Daoy (cell line): ENCODE measurements around the gene PDSS2. TPM values are rescaled to one million over a fixed set of nuclear protein-coding genes. Genes with fewer than 3 reads are reported as not detected.
A peak's percentile ranks its signal among the peaks of the same experiment; 100 is the strongest.
"Not testable (repeated sequence)": the region's sequence is repeated elsewhere in the genome, so short reads cannot be mapped to it uniquely, and the experiment has no call there.

ENCODE experiments used
- DNase-seq: peaks from one replicate; pipeline ENCODE4 v3.0.0-alpha.2; 2015; ENCODE audit warnings: low read depth
- total RNA-seq: library from RNA; depleted of rRNA; stranded (reverse); fragments of >200 nt; shearing (Covaris generic); gene quantifications from 2 replicates; pipeline ENCODE4 v1.2.3, GENCODE V29; 2014

Gene PDSS2
- total RNA-seq, 1 experiment from 2014 or later, result 9.2 TPM

- DNase-seq, result no peak
Observed at GRCh38 chr6:107323133-107323785, 136.1 kb downstream of the PDSS2 start.

DNA sequence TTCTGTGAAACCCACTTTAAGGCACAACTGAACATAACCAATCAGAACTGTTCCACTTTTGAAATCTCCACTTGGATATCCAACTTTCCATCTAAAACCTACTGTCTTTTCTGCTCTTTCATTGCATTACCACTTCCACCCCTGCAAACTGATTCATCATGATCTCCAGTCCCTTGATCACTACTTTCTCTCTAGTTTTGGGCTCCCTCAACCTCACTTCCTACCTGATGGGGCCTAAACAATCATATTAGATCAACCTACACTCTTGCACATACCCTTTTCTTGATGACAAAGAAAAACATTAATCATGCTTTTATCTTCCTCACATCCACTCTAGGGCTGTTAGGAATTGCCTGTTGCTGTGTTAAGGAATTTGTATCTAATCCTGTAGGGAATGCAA, 137.6 kb downstream of the PDSS2 start:
- no peak for DNase-seq

- no peak for DNase-seq
Observed at GRCh38 chr6:107319906-107320530, 139.3 kb downstream of the PDSS2 start.

DNA sequence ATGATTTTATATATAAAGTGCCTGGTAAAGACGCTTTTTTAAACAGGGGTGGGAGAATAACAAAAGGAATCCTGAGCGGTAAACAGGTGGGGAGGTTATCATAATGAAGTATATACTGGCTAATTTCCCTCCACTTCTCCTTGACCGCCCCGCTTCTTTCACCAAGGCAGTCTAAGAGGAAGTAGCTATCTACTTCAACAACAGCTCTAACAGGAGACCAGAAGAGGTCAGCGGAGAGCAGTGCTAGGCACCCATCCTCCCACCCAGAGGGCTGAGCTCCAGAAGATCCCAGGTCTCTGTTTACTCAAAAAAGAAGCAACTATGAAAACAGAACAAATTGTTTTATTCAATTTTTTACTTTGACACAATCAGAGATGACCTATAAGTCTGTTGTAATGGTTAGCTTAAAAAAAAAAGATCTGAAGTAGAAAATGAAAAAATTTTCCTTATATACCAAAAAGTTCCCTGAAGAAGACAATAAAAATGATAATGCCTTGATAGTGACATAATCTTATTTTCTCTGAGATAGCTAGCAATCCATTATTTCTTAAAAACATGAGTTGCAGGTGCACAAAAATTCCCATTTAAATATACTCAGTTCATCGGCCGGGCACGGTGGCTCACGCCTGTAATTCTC, 141.1 kb downstream of the PDSS2 start:
- peak; percentile 49 for DNase-seq

GRCh38 chr6:107315114-107315513, 144.2 kb downstream of the PDSS2 start:
- no peak for DNase-seq

GRCh38 chr6:107314531-107314939, 144.8 kb downstream of the PDSS2 start:
- no peak for DNase-seq

- no peak for DNase-seq
Observed at GRCh38 chr6:107313776-107314175, 145.6 kb downstream of the PDSS2 start.

- no peak for DNase-seq
Observed at GRCh38 chr6:107310362-107310761, 149.0 kb downstream of the PDSS2 start.

GRCh38 chr6:107308677-107309076, 150.7 kb downstream of the PDSS2 start:
- no peak for DNase-seq

DNA sequence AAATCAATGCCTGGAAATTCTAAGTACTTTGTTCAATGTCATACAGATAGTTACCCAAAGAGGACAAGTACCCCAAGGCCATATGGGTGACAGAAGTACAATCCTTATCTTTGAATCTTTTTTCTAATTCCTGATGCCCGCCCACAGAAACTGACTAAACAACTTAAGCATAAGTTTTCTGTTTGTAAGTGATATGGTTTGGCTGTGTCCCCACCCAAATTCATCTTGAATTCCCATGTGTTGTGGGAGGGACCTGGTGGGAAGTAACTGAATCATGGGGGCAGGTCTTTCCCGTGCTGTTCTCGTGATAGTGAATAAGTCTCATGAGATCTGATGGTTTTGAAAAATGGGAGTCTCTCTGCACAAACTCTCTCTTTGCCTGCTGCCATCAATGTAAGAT, 153.4 kb downstream of the PDSS2 start:
- not testable (repeated sequence) for DNase-seq

DNA sequence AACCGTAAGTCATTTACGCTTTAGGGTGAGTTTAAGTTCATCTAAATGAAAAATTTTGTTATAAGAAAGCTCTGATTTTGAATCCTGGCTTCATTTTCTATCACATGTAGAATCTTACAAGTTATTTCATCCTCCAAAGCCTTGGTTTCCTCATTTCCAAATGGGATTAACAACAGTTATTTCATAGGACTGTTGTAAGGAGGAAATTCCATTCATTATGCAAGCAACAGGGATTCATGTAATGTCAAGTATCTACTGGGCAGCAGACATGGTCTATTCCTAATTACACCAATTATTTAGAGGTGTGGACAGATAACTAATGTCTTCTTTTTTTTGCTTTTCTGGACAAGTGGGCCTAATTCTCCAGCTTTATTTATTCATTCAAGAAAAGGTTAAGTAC, 154.0 kb downstream of the PDSS2 start:
- no peak for DNase-seq

DNA sequence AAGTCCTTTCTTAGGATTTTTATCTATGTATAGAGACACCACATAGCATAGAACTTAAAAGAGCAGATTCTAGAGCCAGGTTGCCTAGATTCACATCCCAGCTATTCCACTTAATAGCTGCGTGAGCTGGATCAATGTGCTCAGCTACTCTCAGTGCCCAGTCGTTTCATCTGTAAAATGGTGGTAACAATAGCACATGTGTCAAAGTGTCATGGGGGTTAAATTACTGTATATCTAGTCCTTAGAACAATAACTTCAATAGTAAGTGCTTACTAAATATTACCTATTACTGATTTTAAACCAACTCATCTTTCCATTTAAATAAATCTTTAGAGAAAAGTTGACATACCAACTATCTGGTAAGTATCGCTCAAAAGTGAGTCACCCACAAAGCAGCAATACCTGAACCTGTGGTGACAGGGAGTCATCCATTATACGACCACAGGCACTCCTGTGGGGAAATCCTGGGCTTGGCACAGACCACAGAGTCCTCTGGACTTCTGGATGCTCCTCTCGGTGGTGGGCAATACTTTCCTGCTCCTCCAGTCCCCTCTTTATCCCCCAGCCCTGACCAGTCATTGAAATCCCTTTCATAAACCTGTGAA, 154.8 kb downstream of the PDSS2 start:
- peak; percentile 52 for DNase-seq

DNA sequence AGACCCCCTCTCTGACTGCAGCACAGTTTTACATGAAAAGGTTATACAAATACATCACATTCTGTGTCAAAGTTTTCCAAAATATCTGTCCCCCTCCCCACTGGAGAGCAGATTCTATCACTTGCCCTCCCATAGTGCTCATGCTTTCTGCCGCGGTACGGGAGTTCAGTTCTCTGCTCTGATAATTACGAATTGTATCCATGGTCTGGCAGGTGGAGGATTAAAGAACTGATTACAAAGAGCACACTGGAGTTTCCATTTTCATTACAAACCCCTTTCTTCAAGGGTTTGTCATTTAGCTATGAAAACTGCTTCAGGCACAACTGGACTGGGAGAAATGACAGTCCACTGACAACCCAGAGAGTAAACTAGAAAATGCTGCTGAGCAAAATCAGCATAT, 166.0 kb downstream of the PDSS2 start:
- no peak for DNase-seq

- DNase-seq, result no peak
Observed at GRCh38 chr6:107292715-107293271, 166.6 kb downstream of the PDSS2 start.

DNA sequence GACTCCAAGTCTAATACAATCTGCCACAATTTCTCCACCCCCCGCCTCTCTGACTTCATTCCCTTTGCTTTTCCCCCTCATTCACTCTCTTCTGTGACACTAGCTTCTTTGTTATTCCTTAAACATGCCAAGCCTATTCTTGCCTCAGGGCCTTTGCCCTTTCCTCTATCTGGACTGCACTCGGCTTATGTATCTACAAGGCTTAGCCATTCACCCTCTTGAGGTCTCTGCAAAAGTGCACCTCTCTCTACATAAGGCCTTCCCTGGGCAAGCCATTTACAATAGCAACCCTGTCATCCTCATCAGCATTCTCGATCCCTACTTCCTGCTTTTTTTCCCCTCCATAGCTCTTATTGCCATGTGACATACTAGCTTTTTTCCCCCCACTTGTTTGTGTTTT, 168.9 kb downstream of the PDSS2 start:
- peak; percentile 6 for DNase-seq

DNA sequence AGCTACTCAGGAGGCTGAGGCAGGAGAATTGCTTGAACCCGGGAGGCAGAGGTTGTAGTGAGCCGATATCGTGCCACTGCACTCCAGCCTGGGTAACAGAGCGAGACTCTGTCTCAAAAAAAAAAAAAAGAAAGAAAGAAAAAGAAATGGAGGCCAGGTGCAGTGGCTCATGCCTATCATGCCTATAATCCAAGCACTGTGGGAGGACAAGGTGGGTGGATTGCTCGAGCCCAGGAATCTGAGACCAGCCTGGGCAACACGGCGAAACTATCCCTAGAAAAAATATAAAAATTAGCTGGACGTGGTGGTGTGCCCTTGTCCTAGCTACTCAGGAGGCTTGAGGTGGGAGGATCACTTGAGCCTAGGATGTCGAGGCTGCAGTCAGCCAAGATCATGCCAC, 170.1 kb downstream of the PDSS2 start:
- DNase-seq, result not testable (repeated sequence)

GRCh38 chr6:107285683-107286082, 173.7 kb downstream of the PDSS2 start:
- not testable (repeated sequence) for DNase-seq

GRCh38 chr6:107284805-107285204, 174.6 kb downstream of the PDSS2 start:
- no peak for DNase-seq

DNA sequence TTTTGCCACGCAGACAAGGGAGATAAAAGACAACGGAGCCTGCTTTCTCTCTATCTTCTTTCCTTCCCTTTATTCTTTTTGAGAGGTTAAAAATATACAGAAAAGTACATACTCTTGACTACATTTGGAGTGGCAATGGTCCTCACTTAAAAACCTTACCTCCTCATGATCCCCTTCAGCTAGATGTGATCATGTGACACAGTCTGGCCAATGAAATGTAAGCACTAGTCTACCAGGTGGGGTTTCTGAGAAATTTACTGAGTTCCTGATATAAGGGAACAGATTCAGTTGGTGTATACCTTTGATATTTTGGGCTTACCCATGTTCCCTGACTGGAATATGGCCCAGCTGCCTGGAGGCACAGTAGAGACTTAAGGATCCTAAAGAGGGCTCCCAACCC, 178.6 kb downstream of the PDSS2 start:
- DNase-seq, result no peak

DNA sequence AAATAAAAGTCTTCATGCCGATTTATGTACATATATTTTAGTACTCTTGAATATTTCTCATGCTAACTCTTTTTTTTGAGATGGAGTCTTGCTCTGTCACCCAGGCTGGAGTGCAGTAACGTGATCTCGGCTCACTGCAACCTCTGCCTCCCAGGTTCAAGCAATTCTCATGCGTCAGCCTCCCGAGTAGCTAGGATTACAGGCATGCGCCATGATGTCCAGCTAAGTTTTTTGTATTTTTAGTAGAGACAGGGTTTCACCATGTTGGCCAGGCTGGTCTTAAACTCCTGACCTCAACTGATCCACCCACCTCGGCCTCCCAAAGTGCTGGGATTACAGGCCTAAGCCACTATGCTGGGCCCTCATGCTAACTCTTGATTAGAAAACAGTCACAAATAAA, 179.4 kb downstream of the PDSS2 start:
- not testable (repeated sequence) for DNase-seq

DNA sequence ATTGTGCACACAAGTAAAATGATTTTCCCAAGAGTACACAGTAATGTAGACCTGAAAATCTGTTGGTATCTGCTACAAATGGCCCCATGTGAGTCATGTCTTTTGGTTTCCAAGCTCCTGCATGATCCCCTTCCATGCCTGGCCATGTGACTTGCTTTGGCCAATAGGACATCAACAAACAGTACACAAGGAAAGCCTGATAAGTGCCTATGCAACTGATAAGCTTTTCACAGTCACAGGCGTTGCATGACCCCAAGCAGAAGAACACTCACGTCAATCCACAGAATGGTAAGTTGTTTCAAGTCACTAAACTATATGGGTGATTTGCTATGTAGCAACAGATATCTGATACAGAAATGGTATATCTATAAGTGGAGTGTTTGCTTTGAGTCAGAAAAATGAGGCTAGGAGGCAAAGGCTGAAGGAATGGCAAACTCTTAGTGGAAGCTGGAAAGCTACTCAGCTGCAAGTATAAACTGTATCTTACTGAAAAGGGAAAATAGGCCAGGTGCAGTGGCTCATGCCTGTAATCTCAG, 184.0 kb downstream of the PDSS2 start:
- DNase-seq, result peak; percentile 59

GRCh38 chr6:107274288-107274687, 185.1 kb downstream of the PDSS2 start:
- DNase-seq, result no peak
